ENCODE results near the gene ZNF618.

The ZNF618 gene

DNA sequence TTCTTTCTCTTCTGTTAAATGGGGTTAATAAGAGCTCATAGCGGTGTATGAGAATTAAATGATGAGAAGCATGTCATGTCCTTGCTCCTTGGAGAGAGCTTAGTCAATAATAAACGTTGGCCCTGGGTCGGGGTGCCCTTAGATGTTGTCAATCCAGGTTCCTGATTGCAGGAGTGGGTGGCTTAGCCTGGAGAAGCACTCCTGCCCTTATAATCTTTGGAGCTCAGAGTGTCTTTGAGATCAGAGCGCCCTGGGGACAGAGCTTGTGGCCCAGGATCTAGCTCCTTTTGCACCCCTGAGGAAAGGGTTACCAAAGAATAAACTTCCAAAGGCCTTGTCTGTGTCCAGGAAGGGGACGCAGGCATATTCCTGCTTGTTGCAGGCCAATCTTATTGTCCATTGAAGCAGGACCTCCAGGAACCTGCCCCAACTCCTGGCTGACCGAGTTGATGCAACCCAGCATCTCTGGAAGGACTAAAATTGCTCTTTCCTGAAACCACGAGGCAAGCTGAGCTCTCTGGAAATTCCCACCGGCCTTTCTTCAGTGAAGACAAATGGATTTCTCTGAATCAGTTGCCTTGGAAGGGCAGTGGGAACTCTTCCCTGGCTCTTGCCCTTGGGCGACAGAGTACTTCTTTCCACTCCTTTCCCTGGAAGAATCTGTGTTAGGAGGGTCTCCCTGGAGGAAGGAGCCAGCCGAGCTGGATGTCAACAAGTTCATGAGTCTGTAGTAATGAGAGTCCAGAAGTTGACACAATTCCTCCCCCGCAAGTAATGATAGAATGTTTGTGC is 208.4 kb downstream of the ZNF618 start:
- DNase-seq, result no peak

DNA sequence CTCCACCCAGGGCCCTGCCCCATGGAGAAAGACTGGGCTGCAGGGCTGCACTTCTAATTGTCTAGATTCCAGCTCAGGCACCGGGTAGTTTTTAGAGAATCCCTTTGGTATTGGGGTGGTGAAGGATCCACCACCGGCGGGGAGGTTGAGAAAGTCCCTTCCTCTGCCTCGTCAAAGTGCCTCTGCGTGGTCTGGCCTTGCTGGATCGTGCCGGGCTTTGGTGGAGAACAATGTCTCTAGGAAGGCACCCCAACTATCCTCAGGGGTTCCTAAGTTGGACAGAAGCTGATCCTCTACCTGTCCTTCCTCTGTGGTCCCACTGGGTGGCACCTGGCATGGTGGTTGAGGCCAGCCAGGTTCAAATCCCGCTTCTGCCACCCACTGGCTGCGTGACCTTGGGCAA is 209.3 kb downstream of the ZNF618 start:
- DNase-seq, result no peak

DNA sequence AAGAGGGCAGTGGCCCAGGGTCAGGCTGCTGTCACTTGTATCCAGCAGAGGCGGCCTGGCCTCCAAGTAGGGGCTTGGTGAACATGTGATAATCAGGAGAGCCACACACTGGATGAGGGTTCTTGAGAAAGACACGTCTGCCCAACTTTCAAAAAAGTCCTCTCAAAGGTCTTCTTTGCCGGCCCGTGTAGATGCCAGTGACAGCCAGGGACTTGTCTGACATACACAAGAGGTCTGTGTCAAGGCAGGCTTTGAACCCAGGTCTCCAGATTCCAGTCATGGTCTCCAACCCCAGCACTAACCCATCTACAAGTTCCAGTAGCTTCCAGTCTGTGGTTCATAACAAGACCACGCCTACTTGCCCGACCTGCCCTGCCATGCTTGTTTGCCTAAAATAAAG is 209.9 kb downstream of the ZNF618 start:
- no peak for DNase-seq

DNA sequence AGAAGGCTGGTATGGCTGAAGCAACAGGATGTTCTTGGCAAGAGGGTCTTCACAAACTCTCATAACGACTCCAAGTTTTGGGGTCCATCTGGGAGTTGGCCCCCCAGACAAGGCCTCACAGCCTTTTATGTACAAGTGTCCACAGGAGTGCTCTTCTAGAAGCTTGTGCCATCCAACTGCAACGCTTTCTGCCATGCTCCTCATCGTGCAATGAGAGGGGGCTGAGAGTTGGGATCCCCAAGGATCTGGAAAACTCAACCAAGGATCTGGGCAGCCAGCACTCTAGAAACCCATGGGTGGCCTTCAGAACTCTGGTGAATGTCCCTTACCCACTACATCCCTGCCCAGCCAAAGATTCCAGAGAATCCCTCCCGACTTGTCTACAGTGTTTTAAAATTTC is 210.5 kb downstream of the ZNF618 start:
- DNase-seq, result no peak

DNA sequence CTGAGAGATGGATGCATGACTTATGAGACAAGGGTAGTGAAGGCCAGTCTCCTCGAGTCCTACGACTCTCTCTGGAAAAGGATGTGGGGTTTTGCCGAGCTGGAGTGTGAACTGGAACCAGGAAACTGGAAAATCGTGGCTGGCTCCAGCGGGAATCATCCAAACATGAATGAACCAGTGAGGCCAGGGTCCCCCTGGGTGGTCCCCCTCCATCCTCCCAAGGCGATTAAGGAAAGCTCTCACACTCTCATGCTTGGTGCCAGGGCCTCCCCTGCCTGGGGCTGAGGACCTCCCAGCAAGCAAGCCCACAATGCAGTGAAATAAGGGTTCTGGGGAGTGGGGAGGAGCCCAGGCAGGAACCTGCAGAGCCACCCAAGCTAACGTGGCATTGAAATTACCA is 211.6 kb downstream of the ZNF618 start:
- no peak for DNase-seq

DNA sequence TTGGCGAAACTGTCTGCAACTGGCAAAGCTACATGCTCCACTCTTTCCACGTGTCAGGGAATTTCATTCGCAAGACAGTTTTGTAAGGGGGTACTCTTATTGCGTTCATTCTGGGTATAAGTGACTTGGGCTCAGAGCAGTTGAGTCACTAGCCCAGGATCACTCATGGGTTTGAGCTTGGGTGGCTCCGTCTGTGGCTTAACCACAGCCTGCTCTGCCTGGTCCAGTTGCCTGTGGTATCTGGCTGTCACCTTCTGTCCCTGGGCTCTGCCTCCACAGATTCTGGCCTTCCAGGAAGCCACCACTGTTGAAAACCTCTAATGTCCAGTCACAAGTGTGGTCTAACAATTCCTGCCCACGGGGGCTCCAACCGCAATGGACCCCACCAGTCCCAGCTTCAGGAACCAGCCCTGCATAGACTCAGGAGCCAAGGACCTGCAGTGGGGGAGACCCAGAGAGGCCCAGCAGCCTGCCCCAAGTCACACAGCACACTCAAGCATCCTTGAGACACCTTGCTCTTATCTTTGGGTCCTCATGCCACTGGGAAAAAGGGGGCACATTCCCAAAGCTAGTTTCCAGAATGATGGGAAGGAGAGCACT is 212.6 kb downstream of the ZNF618 start:
- no peak for DNase-seq

DNA sequence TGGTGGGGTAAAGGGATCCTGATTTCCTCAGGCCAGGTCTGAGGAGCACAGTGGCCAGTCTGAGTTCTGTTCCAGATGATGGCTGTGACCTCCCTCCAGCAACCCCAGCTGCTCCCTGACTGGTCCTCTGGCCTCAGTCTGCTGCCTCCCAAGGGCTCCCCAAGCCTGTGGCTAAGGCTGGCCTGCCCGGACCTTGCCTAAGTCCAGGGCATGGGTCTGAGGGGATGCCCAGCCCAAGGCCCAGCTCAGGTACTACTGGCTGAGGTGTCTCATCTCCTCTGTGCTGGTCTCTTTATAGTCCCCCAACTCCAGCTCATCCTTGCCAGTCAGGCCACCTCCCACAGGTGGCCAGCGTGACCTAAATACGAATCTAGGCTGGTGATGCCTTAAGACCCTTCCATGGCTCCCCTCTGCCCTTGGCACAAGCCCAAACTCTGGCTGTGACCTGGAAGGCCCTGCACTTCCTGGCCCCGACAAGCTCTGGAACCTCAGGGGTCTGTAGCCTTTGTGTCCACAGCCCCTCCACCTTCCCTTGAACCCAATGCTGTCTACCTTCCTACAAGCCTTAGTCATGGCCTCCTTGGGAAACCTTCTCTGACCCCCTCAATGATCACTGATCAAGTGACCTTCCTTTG is 213.2 kb downstream of the ZNF618 start:
- no peak for DNase-seq

DNA sequence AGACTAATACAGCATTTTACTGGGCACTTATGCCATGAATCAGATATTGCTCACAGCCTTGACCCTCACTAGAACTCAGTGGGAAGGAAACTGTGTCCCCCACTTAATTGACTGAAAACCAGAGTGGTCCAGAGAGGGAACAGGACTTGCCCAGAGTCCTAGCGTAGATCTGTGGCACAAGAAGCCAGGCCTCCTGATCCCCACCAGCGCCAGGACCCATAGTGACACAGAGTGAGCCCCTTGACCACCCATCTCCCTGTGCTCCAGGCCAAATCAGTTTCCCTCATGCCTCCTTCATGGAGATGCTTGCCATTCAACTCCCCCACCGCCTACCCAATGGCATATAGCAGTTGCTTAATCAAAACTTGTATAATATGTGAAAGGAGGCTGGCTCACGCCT is 214.7 kb downstream of the ZNF618 start:
- DNase-seq, result no peak

DNA sequence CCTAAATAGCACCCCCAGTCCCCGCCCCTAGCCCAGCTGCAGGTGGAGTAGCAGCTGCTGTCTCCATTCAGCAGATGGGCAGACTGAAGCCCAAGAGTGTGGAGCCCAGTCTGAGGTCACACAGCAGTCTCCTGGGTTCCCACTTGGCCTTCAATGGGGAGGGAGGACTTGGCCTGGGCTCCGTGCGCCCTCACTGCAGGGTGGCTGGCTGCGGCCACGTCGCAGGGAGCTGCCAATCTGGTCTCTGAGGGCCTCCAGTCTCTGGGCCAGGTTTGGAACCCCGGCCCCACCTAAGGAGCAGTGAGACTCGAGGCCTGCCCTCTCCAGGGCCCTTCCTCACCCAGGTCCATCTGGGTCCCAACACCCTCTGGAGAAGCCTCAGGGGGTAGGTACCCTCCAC is 215.6 kb downstream of the ZNF618 start:
- no peak for DNase-seq

DNA sequence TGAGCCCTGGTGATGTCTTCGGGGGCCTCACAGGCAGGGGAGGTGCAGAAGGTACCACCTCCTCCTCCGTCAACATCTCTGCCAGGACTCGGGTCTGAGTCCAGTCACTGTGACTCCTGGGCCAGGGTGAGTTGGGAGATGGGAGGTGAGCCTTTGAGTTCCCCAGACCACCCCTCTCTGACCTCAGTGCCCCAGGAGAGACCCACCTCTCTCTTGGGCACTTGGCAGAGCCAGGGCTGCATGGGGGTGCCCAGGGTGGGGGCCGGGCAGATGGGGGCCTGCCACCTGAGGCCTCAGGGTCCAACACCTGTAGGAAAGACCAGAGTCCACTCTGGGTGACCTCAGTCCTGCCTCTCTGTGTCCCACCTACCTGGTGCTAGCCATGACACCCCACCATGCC is 216.2 kb downstream of the ZNF618 start:
- DNase-seq, result no peak

DNA sequence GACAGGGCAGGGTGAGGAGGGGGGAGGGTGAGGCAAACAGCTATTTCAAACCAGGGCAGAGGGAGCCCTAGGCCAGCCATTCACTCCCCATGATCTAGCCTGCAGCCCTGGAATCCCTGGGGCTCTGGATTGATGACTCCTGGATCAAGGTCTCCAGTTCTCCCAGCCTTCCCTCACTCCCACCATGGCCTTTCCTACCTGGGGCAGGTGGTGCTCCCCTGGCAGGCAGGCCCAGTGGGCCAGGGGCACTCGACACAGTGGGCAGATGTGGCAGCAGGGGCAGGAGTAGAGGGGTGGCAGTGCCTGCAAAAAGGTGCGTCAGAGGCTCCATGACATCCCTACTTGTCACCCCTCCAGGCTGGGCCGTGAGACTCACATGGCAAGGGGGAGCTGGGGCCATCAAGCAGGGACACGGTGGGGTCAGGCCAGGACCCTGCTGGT is 216.9 kb downstream of the ZNF618 start:
- no peak for DNase-seq

DNA sequence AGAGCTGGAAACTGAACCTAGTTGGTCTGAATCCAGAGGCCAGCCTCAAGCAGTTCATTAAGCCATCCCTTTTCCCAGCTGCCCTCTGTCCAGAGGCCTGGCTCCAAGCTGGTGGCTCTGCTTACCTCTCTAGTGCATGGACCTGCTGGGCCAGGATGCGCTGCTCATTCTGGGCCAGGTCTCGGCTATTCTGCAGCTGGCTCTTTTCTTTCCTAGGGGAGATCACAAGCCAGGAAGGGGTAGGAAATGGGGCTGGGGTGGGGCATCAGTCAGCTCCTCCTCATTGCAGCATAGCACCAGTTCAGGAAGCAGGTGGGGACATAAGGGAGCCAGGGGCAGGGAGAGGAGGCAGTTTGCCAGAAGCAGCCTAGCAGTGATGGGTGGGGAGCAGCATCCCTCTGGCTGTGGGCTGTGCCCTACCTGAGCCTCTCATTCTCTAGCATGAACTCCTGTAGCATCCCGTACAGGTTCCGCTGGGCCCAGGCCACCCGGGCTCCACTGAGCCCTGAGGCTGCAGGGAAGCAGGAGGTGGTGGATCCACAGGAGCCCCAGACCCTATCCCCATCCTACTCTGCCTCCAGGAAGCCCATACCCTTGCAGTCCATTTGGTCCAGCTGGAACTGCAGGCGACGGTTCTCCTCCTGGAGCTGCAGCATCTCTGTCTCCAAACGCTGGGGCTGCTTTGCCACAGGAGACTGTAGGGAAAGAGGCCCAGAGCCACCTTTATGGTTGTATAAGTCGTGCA is 217.8 kb downstream of the ZNF618 start:
- DNase-seq, result no peak

DNA sequence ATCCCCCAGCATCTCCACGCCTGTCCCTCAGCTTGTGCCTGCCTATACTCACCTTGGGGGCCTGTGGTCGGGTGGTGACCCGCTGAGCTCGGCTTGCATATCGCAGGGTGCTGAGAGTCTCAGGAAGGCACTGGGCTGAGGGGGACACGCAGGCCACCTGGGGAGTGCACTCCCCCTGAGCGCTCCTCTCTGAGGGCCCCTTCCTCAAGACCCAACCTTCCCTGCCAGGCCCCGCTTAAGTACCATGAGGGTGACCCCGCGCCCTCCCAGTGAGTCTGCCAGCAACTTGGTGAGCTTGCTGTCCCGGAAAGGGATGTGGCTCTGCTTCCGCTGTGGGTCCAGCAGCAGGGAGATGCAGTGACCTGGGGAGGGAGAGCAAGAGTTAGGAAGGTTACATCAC is 218.9 kb downstream of the ZNF618 start:
- DNase-seq, result no peak

DNA sequence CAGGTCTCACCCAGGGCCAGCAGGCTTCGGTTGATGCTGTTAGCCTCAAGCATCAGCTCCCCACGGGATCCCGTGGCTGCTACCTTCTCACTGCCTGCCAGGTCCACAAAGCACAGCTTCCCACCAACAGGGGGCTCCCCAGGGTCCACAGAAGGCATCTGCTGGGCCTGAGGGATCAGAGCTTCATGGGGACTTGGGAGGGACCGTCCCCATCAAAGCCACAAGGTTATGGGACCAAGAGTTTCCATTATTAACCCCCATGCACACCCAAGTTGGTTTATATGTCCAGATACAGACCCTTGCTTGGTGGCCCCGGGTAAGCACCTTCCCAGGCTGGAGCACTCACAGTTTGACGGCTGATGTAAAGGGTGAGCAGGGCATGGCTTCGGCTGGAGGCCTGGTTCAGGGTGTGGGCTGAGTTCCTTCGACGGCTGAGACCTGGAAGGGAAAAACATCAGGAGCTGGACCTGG is 220.0 kb downstream of the ZNF618 start:
- no peak for DNase-seq

DNA sequence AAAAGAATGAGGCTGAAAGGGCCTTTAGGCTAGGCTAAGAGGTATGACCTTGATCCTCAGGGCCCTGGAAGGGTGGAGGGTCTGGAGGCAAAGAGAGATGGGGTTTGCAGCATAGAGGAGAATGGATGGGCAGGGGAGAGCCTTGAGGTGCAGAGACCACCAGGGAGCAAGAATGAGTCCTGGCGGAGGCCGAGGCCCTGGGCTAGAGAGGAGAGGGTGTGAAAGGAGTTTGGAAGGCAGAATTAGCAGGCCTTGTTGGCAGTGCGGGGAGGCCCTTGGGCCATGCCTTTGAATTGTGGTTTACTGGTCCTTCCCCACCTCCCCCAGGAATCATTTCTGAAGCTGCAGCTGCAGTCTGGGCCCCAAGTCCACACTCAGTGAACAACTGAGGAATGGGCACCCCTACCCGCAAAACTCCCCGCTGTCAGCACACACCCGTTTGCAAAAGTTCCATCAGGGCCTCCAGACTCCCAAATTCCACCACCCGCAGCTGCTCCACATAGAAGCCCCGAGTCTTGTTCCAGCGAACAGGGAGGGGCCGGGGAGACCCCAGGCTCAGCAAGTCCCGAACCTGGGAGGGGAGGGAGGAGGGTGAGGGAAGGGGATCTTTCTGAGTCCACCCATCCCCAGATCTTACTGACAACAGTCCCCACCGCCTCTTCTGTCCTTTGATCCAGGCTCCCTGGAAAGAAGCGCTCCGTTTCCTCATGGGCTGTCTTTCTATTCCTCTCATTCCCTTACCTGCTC is 220.9 kb downstream of the ZNF618 start:
- no peak for DNase-seq

DNA sequence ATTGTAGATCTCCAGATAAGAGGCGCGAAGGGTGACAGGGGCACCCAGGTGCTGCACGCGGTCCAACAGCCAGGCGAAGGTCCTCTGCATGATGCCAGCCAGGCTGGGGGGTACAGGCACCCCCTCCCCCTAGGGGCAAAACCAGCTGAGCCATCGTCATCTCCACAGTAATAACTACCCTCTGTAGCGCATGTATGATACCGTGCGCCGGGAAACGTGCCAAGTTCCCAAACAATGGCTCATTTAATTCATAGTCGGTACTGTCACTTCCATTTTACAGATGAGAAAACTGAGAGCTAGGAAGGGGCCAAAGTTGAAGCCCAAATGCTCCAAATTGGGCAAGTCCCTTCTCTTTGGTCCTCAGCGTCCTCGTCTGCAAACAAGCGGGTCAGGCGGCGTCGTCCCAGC is 221.5 kb downstream of the ZNF618 start:
- DNase-seq, result no peak

DNA sequence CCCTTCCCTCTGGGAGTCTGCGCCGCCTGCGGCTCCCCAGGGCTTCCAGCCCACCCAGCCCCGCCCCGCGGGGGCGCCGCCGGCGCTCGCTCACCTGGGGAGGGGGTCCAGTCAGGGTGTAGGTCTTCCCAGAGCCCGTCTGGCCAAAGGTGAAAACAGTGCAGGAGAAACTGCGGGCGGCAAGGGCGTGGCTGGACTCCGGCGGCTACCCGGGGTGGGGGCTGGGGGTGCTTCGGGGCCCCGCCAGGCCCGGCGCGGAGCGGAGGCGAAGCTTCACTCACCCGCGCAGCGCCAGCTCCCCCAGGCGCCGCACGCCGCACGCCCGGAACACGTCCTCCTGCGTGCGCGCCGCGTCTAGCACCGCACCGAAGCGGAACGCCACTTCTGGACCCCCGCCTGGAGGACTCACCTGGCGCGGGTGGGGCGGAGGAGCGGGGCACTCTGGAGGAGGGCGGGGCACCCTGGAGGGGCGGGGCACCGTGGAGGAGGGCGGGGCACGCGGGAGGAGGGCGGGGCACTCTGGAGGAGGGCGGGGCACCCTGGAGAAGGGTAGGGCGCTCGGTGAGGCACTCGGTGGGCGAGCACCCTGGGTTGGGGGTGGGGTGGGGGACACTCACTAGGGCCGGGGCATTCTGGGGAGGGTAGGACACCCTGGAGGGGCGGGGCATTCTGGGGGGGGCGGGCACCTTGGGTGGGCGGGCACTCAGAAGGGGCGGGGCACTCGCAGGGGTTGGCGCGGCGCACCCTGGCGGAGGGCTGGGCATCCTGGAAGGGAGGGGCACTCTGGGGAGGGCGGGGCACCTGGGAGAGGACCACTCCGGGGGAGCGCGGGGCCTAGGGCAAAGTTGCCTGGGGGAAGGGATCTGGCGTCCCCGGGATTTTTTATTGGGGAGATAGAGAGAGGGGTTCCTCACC is 222.2 kb downstream of the ZNF618 start:
- no peak for DNase-seq

DNA sequence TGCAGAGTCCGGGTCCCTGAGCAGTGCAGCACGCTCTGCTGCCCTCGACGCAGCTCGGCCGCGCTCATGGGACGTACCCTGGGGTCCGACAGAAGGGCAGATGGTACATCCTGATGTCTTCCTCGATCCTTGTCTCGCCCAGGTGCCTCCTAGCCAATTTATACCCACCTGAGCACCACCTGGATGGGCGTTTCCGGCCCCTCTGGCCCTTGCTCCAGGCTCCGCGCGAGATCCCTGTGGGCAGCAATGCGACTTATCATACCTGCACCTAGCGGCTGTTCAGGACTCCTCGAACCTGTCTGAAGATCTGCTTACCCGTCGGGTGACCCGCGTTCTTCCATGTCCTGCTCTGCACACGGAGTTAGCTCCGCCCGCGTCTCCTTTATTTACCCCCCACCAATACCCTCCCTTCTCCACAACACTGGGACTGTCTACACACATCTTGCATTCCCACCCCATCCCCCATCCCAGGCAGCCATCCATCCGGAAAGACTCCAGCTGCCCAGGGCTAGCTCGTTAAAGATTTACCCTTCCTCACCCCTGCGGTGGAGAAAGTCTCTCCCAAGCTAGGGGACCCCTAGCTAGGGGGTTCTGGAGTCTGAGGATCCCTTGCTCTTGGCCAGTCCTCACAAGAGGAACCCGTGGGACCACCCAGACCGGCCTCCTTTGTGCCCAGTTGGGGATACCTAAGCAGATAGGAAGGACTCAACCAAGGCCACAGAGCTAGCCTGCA is 223.0 kb downstream of the ZNF618 start, which contains the start of gene KIF12:
Gene KIF12, minus strand, starts transcription at position 357 of the 733 bp plus-strand sequence. Its CDS starts 16 bp downstream, at position 341.
- DNase-seq, result no peak

DNA sequence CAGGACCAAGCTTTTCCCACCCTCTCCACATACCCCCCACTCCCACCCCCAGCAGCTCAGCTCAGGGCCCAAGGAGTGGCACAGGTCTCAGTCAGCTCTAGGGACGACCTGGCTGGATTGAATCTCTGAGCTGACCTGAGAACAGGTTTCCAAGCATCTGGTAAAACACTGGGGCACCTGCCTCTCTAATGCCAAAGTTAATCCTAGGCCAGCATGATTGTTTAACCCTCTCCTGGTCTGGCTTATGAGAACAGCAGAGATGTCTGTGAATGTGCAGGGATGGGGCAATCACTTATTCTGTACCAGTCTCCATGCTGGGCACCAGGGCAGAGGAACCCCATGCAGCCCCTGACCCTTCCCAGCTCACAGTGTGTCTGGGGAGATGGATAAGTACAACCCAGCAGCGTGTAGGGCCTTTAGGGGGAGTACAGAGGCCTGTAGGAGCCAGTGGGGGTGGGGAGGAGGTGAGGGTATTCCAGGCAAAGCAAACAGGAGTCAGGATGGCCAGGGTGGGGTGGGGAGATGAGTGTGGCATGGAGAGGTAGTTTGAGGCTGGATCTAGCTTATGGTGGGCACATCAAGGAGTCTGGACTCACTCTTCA is 223.7 kb downstream of the ZNF618 start:
- no peak for DNase-seq

DNA sequence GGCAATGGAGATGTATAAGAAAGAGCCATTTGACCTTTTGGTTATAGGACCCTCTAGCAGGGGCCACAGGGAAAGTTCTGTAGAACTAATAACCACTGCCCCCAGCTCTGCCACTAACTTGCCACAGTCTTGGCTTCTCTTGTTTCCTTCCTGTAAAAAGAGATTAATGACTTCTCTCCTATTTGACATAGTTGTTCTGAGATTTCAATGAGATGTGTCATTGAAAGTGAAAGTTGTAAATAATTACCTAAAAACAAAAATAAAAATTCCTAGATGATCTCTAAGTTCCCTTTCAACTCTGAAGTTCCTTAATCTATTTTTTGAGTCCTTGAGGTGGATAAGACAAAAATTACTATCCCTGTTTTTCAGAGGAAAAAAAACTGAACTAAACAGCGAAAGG is 224.4 kb downstream of the ZNF618 start:
- DNase-seq, result no peak
